Mesenchymal stem cell (in vitro differentiated cells and primary cell): ENCODE results near the gene COMMD9.

ENCODE experiments used
- DNase-seq: peaks from one replicate; pipeline ENCODE4 v3.0.0-alpha.2; 2013
- H2AFZ ChIP-seq: one replicate; pipeline ENCODE4 v1.6.1; 2013; ENCODE audit warnings: low read depth, mild to moderate bottlenecking, control low read depth, inconsistent platforms, low read length, moderate library complexity
- H2AK5ac ChIP-seq: 2 replicates; pipeline ENCODE4 v1.6.1; 2013; ENCODE audit warnings: low read length, moderate library complexity, mild to moderate bottlenecking, inconsistent platforms; ENCODE audit not compliant: severe bottlenecking
- H2BK120ac ChIP-seq: one replicate; pipeline ENCODE4 v1.6.1; 2013; ENCODE audit warnings: low read depth, mild to moderate bottlenecking, inconsistent platforms, low read length, moderate library complexity
- H2BK12ac ChIP-seq, 2 experiments: one replicate each; pipeline ENCODE4 v1.6.1; 2013; ENCODE audit warnings: inconsistent platforms in 2 of 2, low read length in 2 of 2, mild to moderate bottlenecking in 2 of 2, moderate library complexity in 2 of 2, control low read depth in 1 of 2
- H2BK15ac ChIP-seq: one replicate; pipeline ENCODE4 v1.6.1; 2013; ENCODE audit warnings: mild to moderate bottlenecking, low read depth, inconsistent platforms; ENCODE audit not compliant: poor library complexity, severe bottlenecking
- H2BK5ac ChIP-seq: 2 replicates; pipeline ENCODE4 v1.6.1; 2013; ENCODE audit warnings: low read depth, mild to moderate bottlenecking, low read length, control low read depth, inconsistent platforms; ENCODE audit not compliant: poor library complexity, severe bottlenecking
- H3K14ac ChIP-seq, 2 experiments: one replicate each; pipeline ENCODE4 v1.6.1; 2013; ENCODE audit warnings: inconsistent platforms in 2 of 2, low read length in 2 of 2, control low read depth in 1 of 2, mild to moderate bottlenecking in 1 of 2, moderate library complexity in 1 of 2
- H3K18ac ChIP-seq, 2 experiments: one replicate each; pipeline ENCODE4 v1.6.1; 2013; ENCODE audit warnings: inconsistent platforms in 2 of 2, low read length in 2 of 2, control low read depth in 1 of 2, low read depth in 1 of 2, mild to moderate bottlenecking in 1 of 2
- H3K23ac ChIP-seq, 2 experiments: one replicate each; pipeline ENCODE4 v1.6.1; 2013; ENCODE audit warnings: inconsistent platforms in 2 of 2, low read length in 2 of 2, mild to moderate bottlenecking in 2 of 2, moderate library complexity in 2 of 2, control low read depth in 1 of 2
- H3K27ac ChIP-seq: 2 replicates; pipeline ENCODE4 v1.5.1; 2013; ENCODE audit warnings: mild to moderate bottlenecking, moderate library complexity, low read length, control low read depth, inconsistent platforms; ENCODE audit not compliant: poor library complexity, severe bottlenecking
- H3K27me3 ChIP-seq, 2 experiments: 2 replicates each; pipeline versions ENCODE4 v1.6.1 to v1.7.0; 2013; ENCODE audit warnings: low read length in 2 of 2, mild to moderate bottlenecking in 2 of 2, moderate library complexity in 2 of 2, control low read depth in 1 of 2, inconsistent platforms in 1 of 2; ENCODE audit not compliant: control insufficient read depth in 1 of 2, insufficient read depth in 1 of 2
- H3K36me3 ChIP-seq, 2 experiments: 2 replicates each; pipeline versions ENCODE4 v1.6.1 to v1.7.0; 2013; ENCODE audit warnings: low read length in 2 of 2, control low read depth in 1 of 2, inconsistent platforms in 1 of 2, low read depth in 1 of 2, mild to moderate bottlenecking in 1 of 2; ENCODE audit not compliant: insufficient read depth in 2 of 2, control insufficient read depth in 1 of 2
- H3K4ac ChIP-seq, 2 experiments: one replicate each; pipeline ENCODE4 v1.6.1; 2013; ENCODE audit warnings: inconsistent platforms in 2 of 2, low read length in 2 of 2, mild to moderate bottlenecking in 2 of 2, moderate library complexity in 2 of 2, control low read depth in 1 of 2, low read depth in 1 of 2
- H3K4me1 ChIP-seq: 2 replicates; pipeline ENCODE4 v1.6.1; 2013; ENCODE audit warnings: low read depth, low read length, control low read depth; ENCODE audit not compliant: control insufficient read depth, insufficient read depth
- H3K4me2 ChIP-seq: 2 replicates; pipeline ENCODE4 v1.6.1; 2013; ENCODE audit warnings: low read length, mild to moderate bottlenecking, inconsistent platforms; ENCODE audit not compliant: poor library complexity, severe bottlenecking
- H3K4me3 ChIP-seq, 2 experiments: 2 replicates each; pipeline versions ENCODE4 v1.5.1 to v1.7.0; 2013; ENCODE audit warnings: low read length in 2 of 2, mild to moderate bottlenecking in 2 of 2, control low read depth in 1 of 2, low read depth in 1 of 2; ENCODE audit not compliant: insufficient read depth in 1 of 2
- H3K79me1 ChIP-seq: replicated peaks from 2 replicates; pipeline ENCODE4 v1.6.1; 2013; ENCODE audit warnings: mild to moderate bottlenecking, control low read depth, low read length, inconsistent platforms; ENCODE audit not compliant: poor library complexity, severe bottlenecking
- H3K9ac ChIP-seq: 2 replicates; pipeline ENCODE4 v1.7.0; 2013; ENCODE audit warnings: mild to moderate bottlenecking, low read length, moderate library complexity
- H3K9me3 ChIP-seq: 2 replicates; pipeline ENCODE4 v1.7.0; 2013; ENCODE audit warnings: mild to moderate bottlenecking, low read length; ENCODE audit not compliant: control insufficient read depth
- H4K8ac ChIP-seq: one replicate; pipeline ENCODE4 v1.6.1; 2013; ENCODE audit warnings: inconsistent platforms, mild to moderate bottlenecking, low read length, moderate library complexity
- H4K91ac ChIP-seq: one replicate; pipeline ENCODE4 v1.6.1; 2013; ENCODE audit warnings: mild to moderate bottlenecking, low read length, inconsistent platforms
- WGBS: methylation state at CpG from one replicate; pipeline ENCODE4 v1.1.7; 2013; ENCODE audit warnings: mixed read lengths; 5-methylcytosine and 5-hydroxymethylcytosine counted together

COMMD9 gene

GRCh38 chr11:36248436-36248835 lies 40.8 kb downstream of the COMMD9 start:
- Histone ChIP-seq H3K9me3 (peaks cover 15% of the 10 kb centered on the region), H2AFZ (no peak overlapping the region), H4K8ac (no peak overlapping the region), H3K4ac (no peak overlapping the region), H3K27ac (peak overlapping the region; percentile 89), H3K4me2 (no peak overlapping the region), H2BK120ac (no peak overlapping the region), H3K79me1 (no peaks in the 10 kb centered on the region), H3K36me3 (no peaks in the 10 kb centered on the region), H3K9ac (peak overlapping the region; percentile 5), H2BK15ac (no peak overlapping the region), H3K14ac (no peak overlapping the region), H3K23ac (no peak overlapping the region), H4K91ac (no peak overlapping the region), H3K4me3 (no peak overlapping the region), H3K18ac (no peak overlapping the region), H3K4me1 (peaks cover 4% of the 10 kb centered on the region), H2BK5ac (peak overlapping the region; percentile 36), H3K27me3 (peaks cover 0 to 11% of the 10 kb centered on the region in 2 experiments), H2AK5ac (peak overlapping the region; percentile 89), H2BK12ac (no peak overlapping the region)
- DNase-seq: no peak
- WGBS: 79% methylated on average over 2 of the region's 4 CpGs

GRCh38 chr11:36247493-36247892 lies 41.7 kb downstream of the COMMD9 start:
- peaks cover 0 to 18% of the 10 kb centered on the region in 2 experiments for H3K27me3 ChIP-seq
- no peak overlapping the region for H4K8ac ChIP-seq
- H3K14ac ChIP-seq: no peak overlapping the region
- H2BK12ac ChIP-seq: no peak overlapping the region
- H3K18ac ChIP-seq: no peak overlapping the region
- no peak overlapping the region for H3K9ac ChIP-seq
- no peaks in the 10 kb centered on the region for H3K79me1 ChIP-seq
- no peak overlapping the region for H4K91ac ChIP-seq
- no peak overlapping the region for H2BK5ac ChIP-seq
- H3K9me3 ChIP-seq: peaks cover 15% of the 10 kb centered on the region
- H2AK5ac ChIP-seq: no peak overlapping the region
- peaks cover 4% of the 10 kb centered on the region for H3K4me1 ChIP-seq
- no peak overlapping the region for H3K4ac ChIP-seq
- no peak overlapping the region for H3K23ac ChIP-seq
- H3K27ac ChIP-seq: no peak overlapping the region
- H2BK15ac ChIP-seq: no peak overlapping the region
- 100% methylated on average over 1 of the region's 3 CpGs for WGBS
- no peak overlapping the region for H2AFZ ChIP-seq
- no peak overlapping the region for H3K4me2 ChIP-seq
- H3K4me3 ChIP-seq: no peak overlapping the region
- no peaks in the 10 kb centered on the region for H3K36me3 ChIP-seq
- DNase-seq: no peak
- no peak overlapping the region for H2BK120ac ChIP-seq

GRCh38 chr11:36243641-36244040 lies 45.6 kb downstream of the COMMD9 start:
- Histone ChIP-seq H3K27me3 (peaks cover 0 to 29% of the 10 kb centered on the region in 2 experiments), H2BK120ac (no peak overlapping the region), H3K4me1 (no peaks in the 10 kb centered on the region), H2AK5ac (no peak overlapping the region), H2BK5ac (no peak overlapping the region), H2BK12ac (no peak overlapping the region), H4K91ac (no peak overlapping the region), H3K9ac (no peak overlapping the region), H3K14ac (no peak overlapping the region), H3K4me2 (no peak overlapping the region), H3K4ac (no peak overlapping the region), H2BK15ac (no peak overlapping the region), H3K4me3 (no peak overlapping the region), H3K79me1 (no peaks in the 10 kb centered on the region), H2AFZ (no peak overlapping the region), H3K18ac (no peak overlapping the region), H4K8ac (no peak overlapping the region), H3K23ac (no peak overlapping the region), H3K36me3 (no peaks in the 10 kb centered on the region), H3K27ac (no peak overlapping the region), H3K9me3 (peaks cover 5% of the 10 kb centered on the region)
- 83% methylated on average over 1 of the region's 1 CpG for WGBS
- DNase-seq: no peak

- Histone ChIP-seq H2AFZ (no peak overlapping the region), H4K8ac (no peak overlapping the region), H3K14ac (no peak overlapping the region), H2BK15ac (no peak overlapping the region), H3K27ac (no peak overlapping the region), H3K27me3 (peaks cover 0 to 32% of the 10 kb centered on the region in 2 experiments), H2BK12ac (no peak overlapping the region), H2BK5ac (no peak overlapping the region), H3K79me1 (no peaks in the 10 kb centered on the region), H3K36me3 (no peaks in the 10 kb centered on the region), H3K9ac (no peak overlapping the region), H2AK5ac (no peak overlapping the region), H3K4ac (no peak overlapping the region), H3K4me1 (peaks cover 3% of the 10 kb centered on the region), H3K18ac (no peak overlapping the region), H3K9me3 (peaks cover 5% of the 10 kb centered on the region), H3K23ac (no peak overlapping the region), H4K91ac (no peak overlapping the region), H3K4me2 (no peak overlapping the region), H2BK120ac (no peak overlapping the region), H3K4me3 (no peak overlapping the region)
- 93% methylated on average over 1 of the region's 1 CpG for WGBS
- no peak for DNase-seq
Observed at GRCh38 chr11:36241497-36241896, 47.7 kb downstream of the COMMD9 start.
